Heart left ventricle (tissue), 13 donors: ENCODE measurements around the gene SLC16A4.

Source experiments
- POLR2A ChIP-seq, 2 donors: fragments of 450-650 bp; IDR thresholded peaks; one replicate each; pipeline ENCODE4 v1.6.1; 2017; ENCODE audit warnings: antibody characterized with exemption in 2 of 2, mild to moderate bottlenecking in 2 of 2, moderate library complexity in 2 of 2
- TF ChIP-seq, protein P1 (sequence below), 12 donors: fragments of 200-600 bp; sonication (generic) in 4 of 12; IDR thresholded peaks; one replicate each; pipeline versions ENCODE4 v1.5.0 to v1.8.0; 2018 to 2022; ENCODE audit warnings: antibody characterized with exemption in 12 of 12, mild to moderate bottlenecking in 5 of 12
- donor health status: ischemic (EF 13 %, LVEDD 7.1; RV severe dilation, severe dysfunction).
- donor health status: DM: no; HTN: yes; CAD: no.
- donor health status: DM: no; HTN: no; CAD: no.
- donor health status: ischemic (EF 25% LVEDD 6.9; RV normal size, moderate dysfunction).
- donor health status: ischemic (EF 25% LVEDD 5.7; RV mildly dilated, moderate dysfunction).
- donor health status: ischemic (EF 35%, LVEDD 5.7; RV mildly dilated, moderate dysfunction).
- donor health status: nonischemic (EF 11% LVEDD 7.7; RV severe dilation, severe dysfunction).
- donor health status: DM: yes; HTN: yes; CAD: no.
- donor health status: PGD.
- donor health status: ischemic (EF 29% LVEDD 5.4; RV normal size, mild dysfunction).
- donor health status: nonischemic (EF 23%, LVEDD 6.1; RV moderate dilation, normal function).

DNA sequence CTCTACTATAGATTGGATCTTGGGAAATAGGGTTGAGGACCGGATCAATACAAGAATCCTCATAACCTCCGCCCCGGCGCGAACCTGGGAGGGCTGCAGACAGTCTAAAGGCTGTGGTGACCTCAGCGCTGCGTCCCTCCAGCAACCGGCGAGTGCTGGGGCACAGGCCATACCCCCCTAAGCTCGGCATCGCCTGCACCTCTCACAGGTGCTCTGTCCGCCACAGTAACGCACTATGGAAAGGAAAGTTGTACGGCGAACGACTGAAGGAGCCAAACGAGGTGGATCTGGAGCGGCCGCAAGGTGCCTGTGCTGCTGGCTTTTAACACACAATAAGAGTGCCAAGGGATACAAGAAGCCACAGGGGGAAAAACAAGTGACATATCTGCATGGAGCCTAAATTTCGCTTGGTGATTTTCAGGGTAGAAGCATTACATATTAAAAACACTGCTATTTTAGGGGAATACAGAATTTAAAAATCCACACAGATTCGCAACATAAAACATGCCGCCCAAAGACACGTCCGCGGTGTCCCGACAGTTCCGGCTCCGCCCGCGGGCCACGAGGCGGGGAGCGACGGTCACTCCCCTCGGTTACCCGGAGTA is 53.0 kb downstream of the SLC16A4 start:
- no peak for TF ChIP-seq POLR2A (IDR thresholded peaks at IDR 0.05)
- TF ChIP-seq, protein P1, sequence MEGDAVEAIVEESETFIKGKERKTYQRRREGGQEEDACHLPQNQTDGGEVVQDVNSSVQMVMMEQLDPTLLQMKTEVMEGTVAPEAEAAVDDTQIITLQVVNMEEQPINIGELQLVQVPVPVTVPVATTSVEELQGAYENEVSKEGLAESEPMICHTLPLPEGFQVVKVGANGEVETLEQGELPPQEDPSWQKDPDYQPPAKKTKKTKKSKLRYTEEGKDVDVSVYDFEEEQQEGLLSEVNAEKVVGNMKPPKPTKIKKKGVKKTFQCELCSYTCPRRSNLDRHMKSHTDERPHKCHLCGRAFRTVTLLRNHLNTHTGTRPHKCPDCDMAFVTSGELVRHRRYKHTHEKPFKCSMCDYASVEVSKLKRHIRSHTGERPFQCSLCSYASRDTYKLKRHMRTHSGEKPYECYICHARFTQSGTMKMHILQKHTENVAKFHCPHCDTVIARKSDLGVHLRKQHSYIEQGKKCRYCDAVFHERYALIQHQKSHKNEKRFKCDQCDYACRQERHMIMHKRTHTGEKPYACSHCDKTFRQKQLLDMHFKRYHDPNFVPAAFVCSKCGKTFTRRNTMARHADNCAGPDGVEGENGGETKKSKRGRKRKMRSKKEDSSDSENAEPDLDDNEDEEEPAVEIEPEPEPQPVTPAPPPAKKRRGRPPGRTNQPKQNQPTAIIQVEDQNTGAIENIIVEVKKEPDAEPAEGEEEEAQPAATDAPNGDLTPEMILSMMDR (IDR thresholded peaks at IDR 0.05) = no peak
